Raji (cell line): Measurements from ENCODE around the gene SIPA1L3.
A peak's percentile ranks its signal among the peaks of the same experiment; 100 is the strongest.

ENCODE experiments used
- POLR2A ChIP-seq: IDR thresholded peaks from 2 replicates; pipeline ENCODE4 v1.6.1; 2011; ENCODE audit warnings: low read depth, low read length, control low read depth; ENCODE audit not compliant: insufficient read depth

Gene SIPA1L3

GRCh38 chr19:37991176-37991835 is 84.3 kb downstream of the SIPA1L3 start:
- TF ChIP-seq POLR2A = no peak

GRCh38 chr19:37991841-37992248 is 84.8 kb downstream of the SIPA1L3 start:
- no peak for TF ChIP-seq POLR2A

- no peak for TF ChIP-seq POLR2A
Observed at GRCh38 chr19:37992761-37993160, 85.8 kb downstream of the SIPA1L3 start.

- TF ChIP-seq POLR2A = no peak
Observed at GRCh38 chr19:37994823-37995130, 87.8 kb downstream of the SIPA1L3 start.

- TF ChIP-seq POLR2A = no peak
Observed at GRCh38 chr19:37995346-37995745, 88.3 kb downstream of the SIPA1L3 start.

- no peak for TF ChIP-seq POLR2A
Observed at GRCh38 chr19:37997911-37998344, 90.9 kb downstream of the SIPA1L3 start.

GRCh38 chr19:37998801-37999308 is 91.8 kb downstream of the SIPA1L3 start:
- TF ChIP-seq POLR2A = no peak

GRCh38 chr19:37999309-38000213 is 92.6 kb downstream of the SIPA1L3 start:
- no peak for TF ChIP-seq POLR2A

GRCh38 chr19:38001158-38001781 is 94.3 kb downstream of the SIPA1L3 start:
- TF ChIP-seq POLR2A = no peak

GRCh38 chr19:38003438-38004185 is 96.6 kb downstream of the SIPA1L3 start:
- TF ChIP-seq POLR2A = peak; percentile 29; the same call in 1 of the 2 replicates

- TF ChIP-seq POLR2A = no peak
Observed at GRCh38 chr19:38004186-38004520, 97.1 kb downstream of the SIPA1L3 start.

- TF ChIP-seq POLR2A = peak; percentile 82
Observed at GRCh38 chr19:38004521-38005223, 97.7 kb downstream of the SIPA1L3 start.

GRCh38 chr19:38005224-38005614 is 98.2 kb downstream of the SIPA1L3 start:
- TF ChIP-seq POLR2A = no peak

- TF ChIP-seq POLR2A = no peak
Observed at GRCh38 chr19:38006361-38007045, 99.5 kb downstream of the SIPA1L3 start.

- TF ChIP-seq POLR2A = no peak
Observed at GRCh38 chr19:38009650-38010242, 102.7 kb downstream of the SIPA1L3 start.
